Spinal cord (tissue), 4 donors: ENCODE data around the gene CMA1. TPM values are rescaled to one million over a fixed set of nuclear protein-coding genes. Genes with fewer than 3 reads are reported as not detected.

Source experiments
- polyA plus RNA-seq, 2 donors: library from polyadenylated mRNA; unstranded; fragments of 120-200 nt; gene quantifications; one replicate each; pipeline ENCODE4 v1.2.1, GENCODE V29; 2013; ENCODE audit not compliant: insufficient read length in 2 of 2
- total RNA-seq, 2 donors: library from RNA; depleted of rRNA in 1 of 2; stranded (reverse); fragments of 120-200 nt in 1 of 2; fragments of >200 nt in 1 of 2; gene quantifications; one replicate each; pipeline versions ENCODE4 v1.2.3 to v1.2.4, GENCODE V29; 2013 to 2014

CMA1 gene
- total and polyA plus RNA-seq, 4 donors = not detected

Other genes starting within 250 kb of the CMA1 start
- 1 to 10 TPM in 1 of 2 donors, under 1 TPM in 1; 0.99 to 6.2 TPM for gene TGM1, start 245.1 kb downstream of the CMA1 start, total RNA-seq
- gene TGM1, start 245.1 kb downstream of the CMA1 start, polyA plus RNA-seq = 1 to 10 TPM; 4.9 to 6.1 TPM
- gene RABGGTA, start 236.7 kb downstream of the CMA1 start, total RNA-seq = 10 to 100 TPM; 23.1 to 23.5 TPM
- gene RABGGTA, start 236.7 kb downstream of the CMA1 start, polyA plus RNA-seq = 10 to 100 TPM; 31.8 to 42.9 TPM
- gene DHRS1, start 208.5 kb downstream of the CMA1 start, total RNA-seq = 10 to 100 TPM; 12.6 to 20.2 TPM
- 10 to 100 TPM; 31.1 to 47.5 TPM for gene DHRS1, start 208.5 kb downstream of the CMA1 start, polyA plus RNA-seq
- 10 to 100 TPM; 18.7 to 21.5 TPM for gene NOP9, start 208.4 kb downstream of the CMA1 start, total RNA-seq
- 10 to 100 TPM; 25.7 to 27.7 TPM for gene NOP9, start 208.4 kb downstream of the CMA1 start, polyA plus RNA-seq
- gene CIDEB, start 200.3 kb downstream of the CMA1 start, total RNA-seq = 10 to 100 TPM in 1 of 2 donors, 1 to 10 TPM in 1; 4.9 to 14.8 TPM
- gene CIDEB, start 200.3 kb downstream of the CMA1 start, polyA plus RNA-seq = 1 to 10 TPM; 6.3 to 7.8 TPM
- gene LTB4R2, start 198.1 kb downstream of the CMA1 start, total RNA-seq = 1 to 10 TPM; 1.4 to 3.6 TPM
- gene LTB4R2, start 198.1 kb downstream of the CMA1 start, polyA plus RNA-seq = 1 to 10 TPM; 2.5 to 3.3 TPM
- gene LTB4R, start 196.8 kb downstream of the CMA1 start, total RNA-seq = 1 to 10 TPM; 2.7 to 2.8 TPM
- 1 to 10 TPM; 3.8 to 6.2 TPM for gene LTB4R, start 196.8 kb downstream of the CMA1 start, polyA plus RNA-seq
- gene ADCY4, start 173.2 kb downstream of the CMA1 start, total RNA-seq = 1 to 10 TPM; 3.5 to 9.0 TPM
- 10 to 100 TPM; 11.9 to 16.0 TPM for gene ADCY4, start 173.2 kb downstream of the CMA1 start, polyA plus RNA-seq
- gene RIPK3, start 168.3 kb downstream of the CMA1 start, total RNA-seq = 1 to 10 TPM; 1.4 to 3.1 TPM
- gene RIPK3, start 168.3 kb downstream of the CMA1 start, polyA plus RNA-seq = 1 to 10 TPM; 1.4 to 2.0 TPM
- gene NFATC4, start 140.1 kb downstream of the CMA1 start, total RNA-seq = 10 to 100 TPM; 10.8 to 63.3 TPM
- 10 to 100 TPM; 23.6 to 42.0 TPM for gene NFATC4, start 140.1 kb downstream of the CMA1 start, polyA plus RNA-seq
- 10 to 100 TPM; 14.8 to 37.4 TPM for gene NYNRIN, start 109.3 kb downstream of the CMA1 start, total RNA-seq
- gene NYNRIN, start 109.3 kb downstream of the CMA1 start, polyA plus RNA-seq = 10 to 100 TPM; 25.3 to 35.0 TPM
- 1 to 10 TPM in 1 of 2 donors, under 1 TPM in 1; 0.59 to 2.4 TPM for gene CBLN3, start 78.6 kb downstream of the CMA1 start, total RNA-seq
- gene CBLN3, start 78.6 kb downstream of the CMA1 start, polyA plus RNA-seq = 1 to 10 TPM; 1.4 to 1.7 TPM
- 10 to 100 TPM; 24.4 to 38.3 TPM for gene KHNYN, start 78.3 kb downstream of the CMA1 start, total RNA-seq
- gene KHNYN, start 78.3 kb downstream of the CMA1 start, polyA plus RNA-seq = 10 to 100 TPM; 19.4 to 21.7 TPM
- 10 to 100 TPM; 18.5 to 34.4 TPM for gene SDR39U1, start 65.5 kb downstream of the CMA1 start, total RNA-seq
- gene SDR39U1, start 65.5 kb downstream of the CMA1 start, polyA plus RNA-seq = 10 to 100 TPM; 88.7 to 96.8 TPM
- 10 to 100 TPM in 1 of 2 donors, 1 to 10 TPM in 1; 4.6 to 23.0 TPM for gene CTSG, start 68.0 kb upstream of the CMA1 start, total RNA-seq
- under 1 TPM in 1 of 2 donors, not detected in 1; 0.36 TPM for gene CTSG, start 68.0 kb upstream of the CMA1 start, polyA plus RNA-seq
- gene GZMH, start 101.4 kb upstream of the CMA1 start, total RNA-seq = under 1 TPM in 1 of 2 donors, not detected in 1; 0.28 TPM
- gene GZMH, start 101.4 kb upstream of the CMA1 start, polyA plus RNA-seq = under 1 TPM in 1 of 2 donors, not detected in 1; 0.21 TPM
- under 1 TPM; 0.17 to 0.69 TPM for gene GZMB, start 125.9 kb upstream of the CMA1 start, total RNA-seq
- under 1 TPM in 1 of 2 donors, not detected in 1; 0.30 TPM for gene GZMB, start 125.9 kb upstream of the CMA1 start, polyA plus RNA-seq